HG02870 (cell line): Measurements from ENCODE around the gene CCDC57.

ENCODE experiments used
- ATAC-seq: cut with Tn5 transposase; IDR thresholded peaks from one replicate; pipeline ENCODE4 v1.9.1; 2021; ENCODE audit warnings: mild to moderate bottlenecking, moderate library complexity; ENCODE audit not compliant: unreplicated experiment

The CCDC57 gene

DNA sequence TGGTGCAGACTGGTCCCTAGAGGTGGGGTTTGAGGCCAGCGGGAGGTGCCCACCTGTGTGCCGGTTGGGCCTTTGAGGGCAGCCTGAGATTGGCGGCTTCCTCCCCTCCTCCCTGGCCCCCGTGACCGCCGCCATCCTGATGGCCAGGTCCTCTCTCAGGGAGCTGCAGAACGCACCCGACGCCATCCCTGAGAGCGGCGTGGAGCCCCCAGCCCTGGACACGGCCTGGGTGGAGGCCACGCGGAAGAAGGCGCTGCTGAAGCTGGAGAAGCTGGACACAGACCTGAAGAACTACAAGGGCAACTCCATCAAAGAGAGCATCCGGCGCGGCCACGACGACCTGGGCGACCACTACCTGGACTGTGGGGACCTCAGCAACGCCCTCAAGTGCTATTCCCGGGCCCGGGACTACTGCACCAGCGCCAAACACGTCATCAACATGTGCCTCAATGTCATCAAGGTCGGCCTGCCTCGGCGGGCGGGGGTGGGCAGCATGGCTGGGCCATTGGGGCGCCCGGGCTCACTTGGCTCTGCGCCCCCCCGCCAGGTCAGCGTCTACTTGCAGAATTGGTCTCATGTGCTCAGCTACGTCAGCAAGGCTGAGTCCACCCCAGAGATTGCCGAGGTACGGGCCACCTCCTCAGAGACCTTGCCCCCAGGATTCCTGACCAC lies 158.2 kb downstream of the CCDC57 start:
- ATAC-seq: no peak

- ATAC-seq: no peak
Observed at GRCh38 chr17:82053556-82054263, 158.9 kb downstream of the CCDC57 start.

- ATAC-seq: no peak
Observed at GRCh38 chr17:82053130-82053529, 159.5 kb downstream of the CCDC57 start.

DNA sequence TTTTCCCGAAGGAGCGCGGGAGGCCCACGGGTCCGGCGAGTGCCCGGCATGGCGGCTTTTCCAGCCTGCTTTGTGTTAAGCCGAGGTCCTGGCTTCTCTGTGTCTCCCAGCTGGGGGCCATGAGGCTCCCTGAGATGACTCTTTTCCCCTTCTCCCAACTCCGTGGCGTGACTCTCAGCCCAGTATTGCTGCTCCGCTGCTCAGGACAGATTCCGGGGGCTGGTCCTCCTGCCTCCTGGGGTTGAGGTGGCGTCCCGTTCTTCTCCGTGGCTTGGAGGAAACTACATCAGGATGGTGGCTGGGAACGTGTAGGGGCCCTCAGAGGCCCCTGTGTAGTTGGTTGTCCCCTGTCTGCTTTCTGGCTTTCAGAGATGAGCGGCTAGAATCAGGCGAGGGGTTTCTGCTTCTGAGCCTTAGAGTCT lies 160.0 kb downstream of the CCDC57 start:
- no peak for ATAC-seq

DNA sequence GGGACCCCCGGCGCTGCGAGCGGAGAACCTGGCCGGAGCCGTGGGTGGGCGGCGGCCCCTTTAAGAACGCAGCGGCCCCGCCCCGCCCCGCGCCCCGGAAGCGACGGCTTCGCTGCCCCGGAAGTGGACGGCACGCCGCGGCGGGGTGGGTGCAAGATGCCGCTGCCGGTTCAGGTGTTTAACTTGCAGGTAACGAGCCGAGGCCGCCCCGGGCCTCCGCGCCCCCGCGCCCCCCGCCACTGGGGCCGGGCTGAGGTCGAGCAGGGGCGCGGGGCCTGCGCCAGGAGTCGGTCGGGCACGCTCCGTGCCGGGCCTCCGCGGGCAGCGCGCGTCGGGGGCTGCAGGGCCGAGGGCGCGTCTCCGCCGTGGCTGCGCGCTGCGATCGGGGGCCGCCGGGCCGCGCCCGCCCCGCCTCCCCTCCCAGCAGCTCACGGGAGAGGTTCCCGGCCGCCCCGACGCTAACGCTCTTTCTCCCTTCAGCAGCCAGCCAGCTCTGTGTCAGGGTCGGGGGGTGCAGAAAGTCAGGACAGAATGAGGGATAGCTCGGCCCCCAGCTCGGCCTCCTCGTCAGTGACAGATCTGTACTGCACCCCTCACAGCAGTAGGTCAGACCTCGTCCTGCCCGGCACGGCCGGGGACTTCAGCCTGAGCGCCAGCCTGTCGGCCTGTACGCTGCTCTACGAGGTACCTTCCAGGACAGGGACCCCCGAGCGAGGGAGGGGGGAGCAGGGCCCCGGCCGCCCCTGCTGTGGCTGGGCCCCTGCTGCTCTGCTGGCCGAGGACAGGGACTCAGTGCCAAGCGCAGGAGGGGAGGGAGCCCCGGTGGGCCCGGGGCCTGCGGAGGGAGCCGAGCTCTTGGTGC lies 160.6 kb downstream of the CCDC57 start, which contains the start of the genes GPS1 and RFNG:
GPS1 (plus strand) TSS at position 123 of the 862 bp plus-strand sequence; CDS start at position 157, 34 bp downstream.
RFNG (minus strand) TSS at position 36 of the 862 bp plus-strand sequence. CDS start 45 bp downstream, outside the sequence.
- peak; percentile 41 for ATAC-seq
